Activated naive CD4-positive, alpha-beta T cell treated with anti-CD3 and anti-CD28 coated beads, Interleukin-2, amount 10 ng/mL, durations not matched to agents 7 days and 5 days (primary cell): ENCODE results near the gene FOXD4L6.
"Not testable (repeated sequence)": the region's sequence is repeated elsewhere in the genome, so short reads cannot be mapped to it uniquely, and the experiment has no call there.

Experiments used
- CTCF ChIA-PET: fragments of 350-600 bp; sonication (Branson Sonifier 250); formaldehyde crosslinking; loops from one replicate; lab custom pipeline; 2021; ENCODE audit warnings: antibody characterized with exemption; lab: Charles Lee
- DNase-seq: peaks from one replicate; pipeline ENCODE4 v3.0.0-alpha.2; 2020
- H3K27ac Mint-ChIP-seq: one replicate; pipeline ENCODE4 v1.8.0; 2021; ENCODE audit warnings: mild to moderate bottlenecking, moderate library complexity, mixed read lengths
- H3K27me3 Mint-ChIP-seq: one replicate; pipeline ENCODE4 v1.8.0; 2021; ENCODE audit warnings: mild to moderate bottlenecking, mixed read lengths
- H3K36me3 Mint-ChIP-seq: one replicate; pipeline ENCODE4 v1.8.0; 2021; ENCODE audit warnings: mixed read lengths
- H3K4me1 Mint-ChIP-seq: one replicate; pipeline ENCODE4 v1.8.0; 2021; ENCODE audit warnings: mixed read lengths
- H3K4me3 Mint-ChIP-seq: one replicate; pipeline ENCODE4 v1.8.0; 2021; ENCODE audit warnings: mild to moderate bottlenecking, moderate library complexity, mixed read lengths
- H3K9me3 Mint-ChIP-seq: one replicate; pipeline ENCODE4 v1.8.0; 2021; ENCODE audit warnings: mixed read lengths

FOXD4L6 gene

GRCh38 chr9:41110913-41111312 is 17.6 kb downstream of the FOXD4L6 start:
- H3K27ac Mint-ChIP-seq, CTCF ChIA-PET, DNase-seq, H3K4me3 Mint-ChIP-seq, H3K9me3 Mint-ChIP-seq, H3K4me1 Mint-ChIP-seq, H3K36me3 Mint-ChIP-seq: not testable (repeated sequence)
- H3K27me3 Mint-ChIP-seq: peaks cover 12% of the 10 kb centered on the region

GRCh38 chr9:41109253-41109652 is 19.2 kb downstream of the FOXD4L6 start:
- H3K27ac Mint-ChIP-seq, CTCF ChIA-PET, H3K36me3 Mint-ChIP-seq, H3K4me1 Mint-ChIP-seq, H3K4me3 Mint-ChIP-seq, H3K9me3 Mint-ChIP-seq: not testable (repeated sequence)
- peaks cover 12% of the 10 kb centered on the region for H3K27me3 Mint-ChIP-seq
- DNase-seq: peak; percentile 39

GRCh38 chr9:41108816-41109215 is 19.7 kb downstream of the FOXD4L6 start:
- H3K36me3 Mint-ChIP-seq, CTCF ChIA-PET, H3K4me3 Mint-ChIP-seq, DNase-seq, H3K27ac Mint-ChIP-seq, H3K4me1 Mint-ChIP-seq, H3K9me3 Mint-ChIP-seq: not testable (repeated sequence)
- peaks cover 14% of the 10 kb centered on the region for H3K27me3 Mint-ChIP-seq

- H3K4me1 Mint-ChIP-seq, CTCF ChIA-PET, H3K9me3 Mint-ChIP-seq, H3K27ac Mint-ChIP-seq, H3K36me3 Mint-ChIP-seq, DNase-seq, H3K4me3 Mint-ChIP-seq: not testable (repeated sequence)
- H3K27me3 Mint-ChIP-seq: peaks cover 16% of the 10 kb centered on the region
Observed at GRCh38 chr9:41106472-41107116, 21.9 kb downstream of the FOXD4L6 start.

GRCh38 chr9:41105557-41106253 is 22.8 kb downstream of the FOXD4L6 start:
- CTCF ChIA-PET, H3K36me3 Mint-ChIP-seq, H3K27ac Mint-ChIP-seq, H3K9me3 Mint-ChIP-seq, H3K4me3 Mint-ChIP-seq, H3K4me1 Mint-ChIP-seq, DNase-seq: not testable (repeated sequence)
- peaks cover 16% of the 10 kb centered on the region for H3K27me3 Mint-ChIP-seq

GRCh38 chr9:41104542-41104941 is 23.9 kb downstream of the FOXD4L6 start:
- CTCF ChIA-PET, H3K27ac Mint-ChIP-seq, H3K4me1 Mint-ChIP-seq, DNase-seq, H3K36me3 Mint-ChIP-seq, H3K9me3 Mint-ChIP-seq, H3K4me3 Mint-ChIP-seq: not testable (repeated sequence)
- peaks cover 16% of the 10 kb centered on the region for H3K27me3 Mint-ChIP-seq

- H3K4me1 Mint-ChIP-seq, CTCF ChIA-PET, DNase-seq, H3K9me3 Mint-ChIP-seq, H3K27ac Mint-ChIP-seq, H3K27me3 Mint-ChIP-seq, H3K4me3 Mint-ChIP-seq, H3K36me3 Mint-ChIP-seq: not testable (repeated sequence)
Observed at GRCh38 chr9:41100508-41100907, 28.0 kb downstream of the FOXD4L6 start.

- CTCF ChIA-PET, H3K4me1 Mint-ChIP-seq, H3K27me3 Mint-ChIP-seq, H3K27ac Mint-ChIP-seq, H3K4me3 Mint-ChIP-seq, H3K9me3 Mint-ChIP-seq, DNase-seq, H3K36me3 Mint-ChIP-seq: not testable (repeated sequence)
Observed at GRCh38 chr9:41098759-41099158, 29.7 kb downstream of the FOXD4L6 start.

- DNase-seq, H3K4me3 Mint-ChIP-seq, H3K27me3 Mint-ChIP-seq, H3K4me1 Mint-ChIP-seq, H3K36me3 Mint-ChIP-seq, H3K9me3 Mint-ChIP-seq, H3K27ac Mint-ChIP-seq, CTCF ChIA-PET: not testable (repeated sequence)
Observed at GRCh38 chr9:41095060-41095459, 33.4 kb downstream of the FOXD4L6 start.

- H3K4me3 Mint-ChIP-seq, H3K36me3 Mint-ChIP-seq, CTCF ChIA-PET, H3K27me3 Mint-ChIP-seq, DNase-seq, H3K9me3 Mint-ChIP-seq, H3K27ac Mint-ChIP-seq, H3K4me1 Mint-ChIP-seq: not testable (repeated sequence)
Observed at GRCh38 chr9:41094010-41094773, 34.3 kb downstream of the FOXD4L6 start.

GRCh38 chr9:41090922-41091321 is 37.6 kb downstream of the FOXD4L6 start:
- H3K4me3 Mint-ChIP-seq, H3K4me1 Mint-ChIP-seq, H3K9me3 Mint-ChIP-seq, DNase-seq, H3K36me3 Mint-ChIP-seq, H3K27ac Mint-ChIP-seq, H3K27me3 Mint-ChIP-seq, CTCF ChIA-PET: not testable (repeated sequence)

- not testable (repeated sequence) for H3K4me1 Mint-ChIP-seq
Observed at GRCh38 chr9:41090386-41090785, 38.1 kb downstream of the FOXD4L6 start.

GRCh38 chr9:41088450-41089059 is 39.9 kb downstream of the FOXD4L6 start:
- not testable (repeated sequence) for H3K4me1 Mint-ChIP-seq, H3K4me3 Mint-ChIP-seq

More at GRCh38 chr9:41090386-41090785, 38.1 kb downstream of the FOXD4L6 start:
- CTCF ChIA-PET, H3K4me3 Mint-ChIP-seq, DNase-seq, H3K27me3 Mint-ChIP-seq, H3K36me3 Mint-ChIP-seq, H3K9me3 Mint-ChIP-seq, H3K27ac Mint-ChIP-seq: not testable (repeated sequence)

GRCh38 chr9:41087929-41088328 is 40.6 kb downstream of the FOXD4L6 start:
- H3K4me3 Mint-ChIP-seq, DNase-seq, H3K27ac Mint-ChIP-seq, H3K36me3 Mint-ChIP-seq, H3K27me3 Mint-ChIP-seq, H3K4me1 Mint-ChIP-seq, CTCF ChIA-PET, H3K9me3 Mint-ChIP-seq: not testable (repeated sequence)

More at GRCh38 chr9:41088450-41089059, 39.9 kb downstream of the FOXD4L6 start:
- DNase-seq, H3K27ac Mint-ChIP-seq, H3K27me3 Mint-ChIP-seq, H3K36me3 Mint-ChIP-seq, CTCF ChIA-PET, H3K9me3 Mint-ChIP-seq: not testable (repeated sequence)
